ENCODE data around the gene RALGAPA1. TPM values are rescaled to one million over a fixed set of nuclear protein-coding genes. Genes with fewer than 3 reads are reported as not detected.

RALGAPA1 gene
- total and polyA plus RNA-seq, 7 donors = 4.3 to 40.1 (median 28.0) TPM

DNA sequence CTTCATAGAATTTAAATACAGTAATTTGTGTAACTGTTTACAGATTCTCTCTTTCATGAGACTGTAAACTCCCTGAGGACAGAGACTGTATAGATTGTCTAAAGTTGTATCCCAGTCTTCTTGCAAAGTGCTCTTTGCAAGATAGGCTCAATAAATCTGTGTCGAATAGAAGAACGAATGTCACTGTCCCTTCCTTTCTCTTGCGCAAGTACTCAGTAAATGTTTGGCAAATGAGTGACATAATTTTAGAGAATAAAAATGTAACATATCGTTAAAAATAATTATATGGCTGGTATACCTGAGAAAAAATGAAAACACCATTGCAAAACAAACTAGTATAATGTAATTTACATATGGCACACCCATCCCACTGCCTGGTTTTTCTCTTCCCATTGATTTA is 1.9 kb upstream of the RALGAPA1 start:
- intact Hi-C loops (cut with DNase I) = loop anchor here in 1 of 2 donors (10.0 kb wide), 1 partner anchor 46 kb away; no protein-coding TSS in a partner anchor
- no peak for ATAC-seq

DNA sequence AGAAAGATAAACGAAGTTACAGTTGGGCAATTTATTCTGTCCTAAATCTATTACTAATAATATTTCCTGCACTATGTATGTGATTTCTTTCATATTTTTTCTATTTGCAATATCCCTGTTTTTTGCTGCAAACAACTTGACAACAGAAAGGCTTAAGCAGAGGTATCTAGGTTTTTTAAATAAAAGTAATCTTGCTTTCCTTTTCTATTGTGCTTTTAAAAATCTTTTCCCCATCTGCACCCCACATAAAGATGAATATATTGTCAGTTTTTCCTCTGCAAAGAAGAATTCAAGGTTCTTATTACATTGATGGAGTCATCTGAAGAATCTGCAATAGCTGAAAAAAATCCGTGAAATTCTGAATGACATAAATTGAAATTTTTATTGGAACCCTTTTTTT is 502 bp upstream of the RALGAPA1 start:
- Histone ChIP-seq H3K27ac (peak overlapping the region; percentile 85), H3K4me3 (peak overlapping the region; percentile 71), H3K4me1 (peaks cover 20% of the 10 kb centered on the region), H3K36me3 (ENCODE audit: insufficient read depth in 1 of 2, low read depth in 1 of 2) (no peaks in the 10 kb centered on the region), H3K9me3 (no peaks in the 10 kb centered on the region), H3K27me3 (ENCODE audit: insufficient read depth in 3 of 3, low read length in 2 of 3) (no peaks in the 10 kb centered on the region)
- no peak for DNase-seq
- intact Hi-C loops (cut with DNase I) = no loop called here
- ATAC-seq = no peak
- WGBS, 3 donors = 23 to 38% (median 26%) methylated on average over 2 of the region's 2 CpGs
- TF ChIP-seq CTCF (IDR thresholded peaks at IDR 0.05) = no peak

More for the DNA sequence above, 1.9 kb upstream of the RALGAPA1 start:
- Histone ChIP-seq H3K9me3 (no peaks in the 10 kb centered on the region), H3K4me1 (peaks cover 17% of the 10 kb centered on the region), H3K36me3 (ENCODE audit: insufficient read depth in 1 of 2, low read depth in 1 of 2) (no peaks in the 10 kb centered on the region), H3K4me3 (no peak overlapping the region), H3K27ac (no peak overlapping the region), H3K27me3 (ENCODE audit: insufficient read depth in 3 of 3, low read length in 2 of 3) (no peaks in the 10 kb centered on the region)
- no peak for TF ChIP-seq CTCF (IDR thresholded peaks at IDR 0.05)
- no peak for DNase-seq
- WGBS, 3 donors = 91 to 95% (median 93%) methylated on average over 4 of the region's 4 CpGs

DNA sequence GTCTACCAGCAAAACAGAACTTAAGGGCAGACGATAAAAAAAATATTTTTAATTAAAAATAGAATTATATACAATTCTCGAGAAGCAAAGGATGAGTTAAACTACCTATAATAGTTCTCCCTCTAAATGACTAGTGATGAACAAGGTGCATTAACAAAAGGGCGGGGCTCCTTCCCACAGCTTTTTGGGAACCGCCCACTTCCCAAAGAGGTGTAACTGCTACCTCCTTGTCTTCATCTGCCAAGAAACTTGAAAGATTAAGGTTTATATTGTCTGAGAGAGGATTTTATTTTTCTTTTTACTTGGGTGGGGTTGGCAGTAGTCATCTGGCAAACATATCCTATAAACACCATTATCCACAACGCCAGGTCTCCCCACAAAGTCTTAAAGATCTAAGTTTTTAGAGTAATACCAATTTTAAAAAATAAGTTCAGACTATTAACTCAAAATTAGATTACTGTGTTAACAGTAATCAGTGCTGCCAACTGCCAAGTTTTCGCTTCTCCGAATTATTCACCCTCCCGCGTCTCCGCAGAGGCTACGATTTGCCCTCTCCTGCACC is 938 bp downstream of the RALGAPA1 start:
- intact Hi-C loops (cut with DNase I) = no loop called here
- no peaks in the 10 kb centered on the region for H3K9me3 ChIP-seq
- TF ChIP-seq CTCF (IDR thresholded peaks at IDR 0.05) = no peak
- WGBS, 3 donors = 1 to 4% (median 2%) methylated on average over 11 of the region's 11 CpGs
- H3K4me3 ChIP-seq = peak overlapping the region; percentile 71
- DNase-seq (no peak), ATAC-seq (peak in 1 of 4 donors; percentile 23)
- no peaks in the 10 kb centered on the region for H3K27me3 ChIP-seq (ENCODE audit: insufficient read depth in 3 of 3, low read length in 2 of 3)
- H3K36me3 ChIP-seq (ENCODE audit: insufficient read depth in 1 of 2, low read depth in 1 of 2) = no peaks in the 10 kb centered on the region
- H3K4me1 ChIP-seq = peaks cover 28% of the 10 kb centered on the region
- H3K27ac ChIP-seq = peak overlapping the region; percentile 85

- peak overlapping the region; percentile 85 for H3K27ac ChIP-seq
- no peak for TF ChIP-seq CTCF (IDR thresholded peaks at IDR 0.05)
- 49 to 51% (median 50%) methylated on average over 8 of the region's 8 CpGs for WGBS, 3 donors
- no peaks in the 10 kb centered on the region for H3K9me3 ChIP-seq
- H3K27me3 ChIP-seq (ENCODE audit: insufficient read depth in 3 of 3, low read length in 2 of 3) = no peaks in the 10 kb centered on the region
- H3K4me3 ChIP-seq = peak overlapping the region; percentile 71
- H3K4me1 ChIP-seq = peaks cover 29% of the 10 kb centered on the region
- H3K36me3 ChIP-seq (ENCODE audit: insufficient read depth in 1 of 2, low read depth in 1 of 2) = no peaks in the 10 kb centered on the region
- intact Hi-C loops (cut with DNase I) = no loop called here
- DNase-seq (no peak), ATAC-seq (no peak)
Observed at GRCh38 chr14:35807131-35807961, 1.7 kb downstream of the RALGAPA1 start.

All from psoas muscle (tissue), 8 donors.